ENCODE measurements around the gene SCIMP.
"Not testable (repeated sequence)": the region's sequence is repeated elsewhere in the genome, so short reads cannot be mapped to it uniquely, and the experiment has no call there.

SCIMP gene

DNA sequence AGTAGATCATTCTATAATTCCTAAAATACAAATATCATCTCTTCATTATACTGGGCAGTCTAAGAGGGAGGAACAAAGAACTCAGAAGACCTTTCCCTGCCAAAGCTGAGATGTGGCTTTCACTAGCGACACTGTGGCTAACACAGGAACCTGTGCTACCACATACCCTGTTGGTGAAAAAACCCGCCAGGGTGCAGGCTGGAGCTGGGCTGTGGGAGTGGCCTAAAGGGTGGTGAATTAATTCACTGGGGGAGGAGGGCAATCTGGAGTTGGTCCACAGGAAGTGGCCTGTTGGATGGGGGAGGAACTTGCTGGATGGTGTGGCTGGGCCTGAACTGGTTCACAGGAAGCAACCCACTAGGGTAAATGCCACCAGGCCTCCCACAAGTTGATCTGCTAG, 50.4 kb downstream of the SCIMP start:
- DNase-seq (ENCODE audit: low spot score), result no peak

DNA sequence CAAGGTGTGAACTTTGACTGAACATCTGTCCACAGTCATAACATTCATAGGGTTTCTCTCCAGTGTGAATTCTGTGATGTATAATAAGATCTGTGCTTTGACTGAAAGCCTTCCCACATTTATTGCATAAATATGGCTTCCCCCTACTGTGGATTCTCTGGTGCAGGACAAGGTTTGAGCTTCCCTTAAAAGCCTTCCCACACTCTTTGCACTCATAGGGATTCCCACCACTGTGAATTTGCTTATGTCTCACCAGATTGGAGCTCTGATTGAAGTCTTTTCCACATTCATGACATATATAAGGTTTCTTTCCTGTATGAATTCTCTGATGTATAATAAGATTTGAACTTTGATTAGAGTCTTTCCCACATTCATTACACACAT, 51.3 kb downstream of the SCIMP start:
- DNase-seq (ENCODE audit: low spot score), result no peak

DNA sequence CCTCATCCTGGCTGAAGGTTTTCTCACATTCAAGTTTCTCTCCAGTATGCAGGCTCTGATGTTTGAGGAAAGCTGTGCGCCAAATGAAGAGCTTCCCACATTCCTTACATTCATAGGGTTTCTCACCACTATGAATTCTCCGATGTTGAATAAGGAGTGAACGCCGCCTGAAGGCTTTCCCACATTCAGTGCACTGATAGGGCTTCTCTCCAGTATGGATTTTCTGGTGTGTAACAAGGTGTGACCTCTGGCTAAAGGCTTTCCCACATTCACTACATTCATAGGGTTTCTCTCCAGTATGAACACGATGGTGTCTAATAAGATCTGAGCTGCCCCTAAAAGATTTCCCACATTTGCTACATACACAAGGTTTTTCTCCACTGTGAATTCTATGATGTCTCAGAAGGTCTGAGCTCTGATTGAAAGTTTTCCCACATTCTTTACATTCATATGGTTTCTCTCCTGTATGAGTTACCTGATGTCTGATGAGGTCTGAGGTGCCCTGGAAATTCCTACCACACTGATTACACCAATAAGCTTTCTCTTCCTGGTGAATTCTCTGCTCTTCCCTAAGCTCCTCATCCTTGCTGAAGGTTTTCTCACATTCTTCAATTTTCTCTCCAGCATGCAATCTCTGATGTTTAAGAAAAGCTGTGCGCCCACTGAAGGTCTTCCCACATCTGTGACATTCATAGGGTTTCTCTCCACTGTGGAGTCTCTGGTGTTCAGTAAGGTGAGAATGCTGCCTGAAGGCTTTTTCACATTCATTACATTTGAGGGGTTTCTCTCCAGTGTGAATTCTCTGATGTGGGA, 51.9 kb downstream of the SCIMP start:
- no peak for DNase-seq (ENCODE audit: low spot score)

DNA sequence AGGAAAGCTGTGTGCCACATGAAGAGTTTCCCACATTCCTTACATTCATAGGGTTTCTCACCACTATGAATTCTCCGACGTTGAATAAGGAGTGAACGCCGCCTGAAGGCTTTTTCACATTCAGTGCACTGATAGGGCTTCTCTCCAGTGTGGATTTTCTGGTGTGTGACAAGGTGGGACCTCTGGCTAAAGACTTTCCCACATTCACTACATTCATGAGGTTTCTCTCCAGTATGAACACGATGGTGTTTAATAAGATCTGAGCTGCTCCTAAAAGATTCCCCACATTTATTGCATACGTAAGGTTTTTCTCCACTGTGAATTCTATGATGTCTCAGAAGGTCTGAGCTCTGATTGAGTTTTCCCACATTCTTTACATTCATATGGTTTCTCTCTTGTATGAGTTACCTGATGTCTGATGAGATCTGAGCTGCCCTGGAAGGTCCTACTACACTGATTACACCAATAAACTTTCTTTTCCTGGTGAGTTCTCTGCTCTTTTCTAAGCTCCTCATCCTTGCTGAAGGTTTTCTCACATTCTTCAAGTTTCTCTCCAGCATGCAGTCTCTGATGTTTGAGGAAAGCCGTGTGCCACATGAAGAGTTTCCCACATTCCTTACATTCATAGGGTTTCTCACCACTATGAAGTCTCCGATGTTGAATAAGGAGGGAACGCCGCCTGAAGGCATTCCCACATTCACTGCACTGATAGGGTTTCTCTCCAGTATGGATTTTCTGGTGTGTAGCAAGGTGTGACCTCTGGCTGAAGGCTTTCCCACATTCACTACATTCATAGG, 53.0 kb downstream of the SCIMP start:
- no peak for DNase-seq (ENCODE audit: low spot score)

DNA sequence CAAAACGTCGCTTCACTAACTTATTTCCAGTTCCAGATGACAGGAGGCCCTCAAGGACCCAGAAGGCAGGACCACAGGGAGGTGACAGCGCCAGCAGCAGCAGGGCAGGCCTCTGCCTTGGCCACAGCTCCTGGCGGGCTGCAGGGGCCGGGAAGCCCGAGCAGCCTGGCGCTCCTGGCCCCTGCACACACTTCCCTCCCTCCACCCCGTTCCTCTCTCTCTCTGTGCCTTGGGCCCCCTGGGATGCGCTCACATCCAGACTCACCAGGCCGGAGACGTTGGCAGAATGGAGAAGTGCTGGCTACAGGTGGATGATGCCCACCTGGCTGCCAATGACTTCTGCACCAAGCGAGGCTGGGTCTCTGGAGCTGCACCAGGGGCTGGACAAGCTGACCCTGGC, 55.7 kb downstream of the SCIMP start:
- no peak for DNase-seq (ENCODE audit: low spot score)

DNA sequence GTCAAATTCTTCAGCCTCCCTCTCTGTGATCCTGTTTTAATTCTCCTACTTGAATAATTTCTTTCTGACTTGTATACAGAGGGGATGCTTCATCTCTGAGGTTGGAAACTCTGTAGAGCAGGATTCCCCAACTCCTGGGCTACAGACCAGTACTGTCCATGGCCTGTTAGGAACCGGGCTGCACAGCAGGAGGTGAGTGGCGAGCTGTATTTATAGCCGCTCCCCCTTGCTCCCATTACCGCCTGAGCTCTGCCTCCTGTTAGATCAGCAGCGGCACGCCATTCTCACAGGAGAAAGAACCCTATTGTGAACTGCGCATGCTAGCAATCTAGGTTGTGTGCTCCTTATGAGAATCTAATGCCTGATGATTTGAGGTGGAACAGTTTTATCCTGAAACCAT, 59.6 kb downstream of the SCIMP start:
- DNase-seq (ENCODE audit: low spot score), result not testable (repeated sequence)

DNA sequence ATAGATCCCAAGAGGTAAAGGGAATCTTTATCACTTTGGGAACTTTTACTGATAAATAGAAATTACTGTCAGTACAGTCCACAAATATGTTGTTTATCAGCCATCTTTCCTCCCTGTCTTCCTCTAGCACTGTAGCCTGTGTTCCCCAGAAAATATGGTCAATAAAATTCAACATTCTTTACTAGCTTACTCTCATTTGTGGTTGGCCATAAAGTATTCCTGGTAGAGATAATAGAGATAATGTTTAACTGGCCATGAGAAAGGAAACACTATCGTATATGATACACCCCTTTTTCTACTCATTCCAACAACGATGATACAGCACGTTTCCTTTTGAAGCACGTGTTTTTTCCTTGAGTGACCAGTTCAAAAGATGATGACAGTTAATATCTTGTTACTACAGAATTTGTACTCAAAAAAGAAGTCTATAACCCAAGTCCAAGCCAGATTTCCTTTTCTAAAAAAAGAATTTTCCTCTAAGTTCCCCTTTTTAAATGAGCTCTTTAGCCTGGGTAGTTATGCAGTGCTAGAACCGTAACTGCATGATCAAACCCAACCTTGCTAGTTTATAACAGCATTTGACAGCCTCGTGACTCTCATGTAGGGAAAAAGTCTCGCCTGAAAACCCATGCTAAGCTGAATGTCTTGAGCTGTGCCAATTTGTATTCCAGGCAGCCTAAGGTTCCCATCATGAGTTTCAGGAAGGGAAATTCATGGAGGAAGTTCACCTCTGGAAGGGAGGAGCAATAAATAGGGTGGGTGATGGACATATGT, 68.7 kb downstream of the SCIMP start:
- peak; percentile 11 for DNase-seq (ENCODE audit: low spot score)

DNA sequence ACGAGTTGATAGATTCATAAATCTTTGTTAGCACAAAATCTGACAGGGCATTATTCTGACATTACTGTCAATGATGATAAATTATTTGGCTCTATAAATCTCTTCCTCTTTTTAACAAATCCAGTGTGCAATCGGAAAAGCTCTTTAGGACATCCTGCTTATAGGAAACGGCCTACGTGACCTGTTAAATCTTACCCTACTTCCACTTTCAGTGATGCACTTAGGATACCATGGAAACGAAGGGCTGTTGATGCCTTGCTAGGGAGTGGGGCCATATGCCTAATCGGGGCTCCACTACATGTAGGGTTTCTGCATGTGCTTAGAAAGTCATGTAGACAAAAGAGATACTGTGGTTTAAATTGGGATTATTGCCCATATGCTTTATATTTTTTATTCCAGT, 70.2 kb downstream of the SCIMP start:
- DNase-seq (ENCODE audit: low spot score), result no peak

DNA sequence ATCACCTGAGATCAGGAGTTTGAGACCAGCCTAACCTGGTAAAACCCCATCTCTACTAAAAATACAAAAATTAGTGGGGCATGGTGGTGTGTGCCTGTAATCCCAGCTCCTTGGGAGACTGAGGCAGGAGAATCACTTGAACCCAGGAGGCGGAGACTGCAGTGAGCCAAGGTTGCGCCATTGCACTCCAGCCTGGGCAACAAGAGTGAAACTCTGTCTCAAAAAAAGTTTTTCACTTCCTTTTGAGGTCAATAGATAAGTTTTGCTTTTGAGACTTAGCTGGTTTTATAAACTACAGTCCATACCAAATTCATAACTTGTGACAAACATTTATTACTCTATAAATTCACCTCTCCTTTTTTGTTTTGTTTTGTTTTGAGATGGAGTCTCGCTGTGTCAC, 72.9 kb downstream of the SCIMP start:
- DNase-seq (ENCODE audit: low spot score), result not testable (repeated sequence)

DNA sequence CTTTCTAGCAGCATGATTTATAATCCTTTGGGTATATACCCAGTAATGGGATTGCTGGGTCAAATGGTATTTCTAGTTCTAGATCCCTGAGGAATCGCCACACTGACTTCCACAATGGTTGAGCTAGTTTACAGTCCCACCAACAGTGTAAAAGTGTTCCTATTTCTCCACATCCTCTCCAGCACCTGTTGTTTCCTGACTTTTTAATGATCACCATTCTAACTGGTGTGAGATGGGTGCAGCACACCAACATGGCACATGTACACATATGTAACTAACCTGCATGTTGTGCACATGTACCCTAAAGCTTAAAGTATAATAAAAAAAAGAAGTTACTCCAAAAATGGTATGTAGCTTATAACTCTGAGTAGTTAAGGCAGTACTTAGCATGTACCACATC, 74.0 kb downstream of the SCIMP start:
- not testable (repeated sequence) for DNase-seq (ENCODE audit: low spot score)

All from AG20443 (cell line).